ENCODE data around the gene DOCK3. TPM values are rescaled to one million over a fixed set of nuclear protein-coding genes. Genes with fewer than 3 reads are reported as not detected.
"Not testable (repeated sequence)": the region's sequence is repeated elsewhere in the genome, so short reads cannot be mapped to it uniquely, and the experiment has no call there.

Gene DOCK3
- total RNA-seq, 2 experiments from 2014 or later = 1.9 to 2.1 TPM

DNA sequence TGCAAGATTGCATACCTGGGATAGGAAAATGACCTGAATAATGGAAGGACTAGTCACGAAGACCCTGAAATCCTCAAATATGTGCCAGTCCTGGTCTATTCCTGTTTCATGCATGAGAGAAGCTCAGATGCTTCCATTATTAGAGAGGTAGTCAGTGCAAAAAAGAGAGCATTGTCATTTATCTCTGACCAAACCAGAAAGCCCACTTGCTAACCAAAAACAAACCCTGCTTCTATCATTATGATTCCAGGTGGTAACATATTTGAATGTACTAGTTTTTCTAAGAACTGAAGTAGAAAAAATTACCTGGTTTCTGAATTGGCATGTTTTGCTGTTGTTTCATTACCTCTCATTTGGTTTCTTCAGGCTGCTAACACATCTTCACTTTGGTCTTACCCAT lies 549.6 kb downstream of the DOCK3 start:
- Mint-ChIP-seq H3K4me1 (no peaks in the 10 kb centered on the region), H3K27me3 (no peaks in the 10 kb centered on the region), H3K27ac (no peak overlapping the region), H3K9me3 (no peaks in the 10 kb centered on the region), H3K4me3 (no peak overlapping the region), H3K36me3 (no peaks in the 10 kb centered on the region)
- DNase-seq = no peak

DNA sequence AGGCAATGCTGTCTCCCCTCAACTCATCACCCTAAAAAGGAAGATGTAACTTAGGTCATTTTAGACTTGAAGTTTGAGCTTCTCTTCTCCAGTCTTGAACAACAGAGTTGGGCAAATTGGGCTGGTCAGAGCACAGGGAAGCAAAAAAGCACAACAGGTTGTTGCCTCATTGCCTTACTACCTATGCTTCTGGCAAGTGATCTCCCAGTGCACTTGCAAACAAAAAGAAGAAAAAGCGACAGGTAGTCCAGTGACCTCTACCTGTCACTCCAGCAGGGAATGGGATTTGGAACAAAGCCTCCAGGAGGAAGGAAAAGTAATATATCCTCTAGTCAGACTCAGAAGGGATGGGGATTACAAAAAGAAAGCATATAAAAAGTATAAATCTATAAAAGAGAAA lies 550.1 kb downstream of the DOCK3 start:
- H3K9me3 Mint-ChIP-seq = no peaks in the 10 kb centered on the region
- DNase-seq = no peak
- no peak overlapping the region for H3K27ac Mint-ChIP-seq
- no peak overlapping the region for H3K4me3 Mint-ChIP-seq
- H3K27me3 Mint-ChIP-seq = no peaks in the 10 kb centered on the region
- no peaks in the 10 kb centered on the region for H3K4me1 Mint-ChIP-seq
- H3K36me3 Mint-ChIP-seq = no peaks in the 10 kb centered on the region

DNA sequence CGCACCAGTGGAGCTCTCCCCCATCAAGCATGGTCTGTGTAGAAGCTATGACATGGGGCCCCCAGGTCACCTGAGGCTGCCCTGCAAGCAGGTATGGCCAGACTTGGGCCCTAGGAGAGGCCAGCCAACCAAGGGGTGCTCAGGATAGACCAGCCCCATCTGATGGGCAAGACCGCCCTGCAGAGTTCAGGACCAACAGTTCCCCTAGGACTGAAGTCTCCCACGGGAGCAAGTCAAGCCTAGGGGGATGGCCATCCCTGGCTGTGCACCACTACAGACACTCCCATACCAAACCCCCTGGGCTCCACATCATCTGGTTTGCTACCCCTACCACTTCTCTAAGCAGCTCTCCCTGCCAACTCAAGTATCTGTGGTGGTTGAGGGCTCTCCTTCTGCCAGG lies 568.2 kb downstream of the DOCK3 start:
- Mint-ChIP-seq H3K27ac (no peak overlapping the region), H3K4me3 (no peak overlapping the region), H3K4me1 (no peaks in the 10 kb centered on the region), H3K36me3 (peaks cover 13% of the 10 kb centered on the region), H3K9me3 (peaks cover 5% of the 10 kb centered on the region), H3K27me3 (no peaks in the 10 kb centered on the region)
- no peak for DNase-seq

DNA sequence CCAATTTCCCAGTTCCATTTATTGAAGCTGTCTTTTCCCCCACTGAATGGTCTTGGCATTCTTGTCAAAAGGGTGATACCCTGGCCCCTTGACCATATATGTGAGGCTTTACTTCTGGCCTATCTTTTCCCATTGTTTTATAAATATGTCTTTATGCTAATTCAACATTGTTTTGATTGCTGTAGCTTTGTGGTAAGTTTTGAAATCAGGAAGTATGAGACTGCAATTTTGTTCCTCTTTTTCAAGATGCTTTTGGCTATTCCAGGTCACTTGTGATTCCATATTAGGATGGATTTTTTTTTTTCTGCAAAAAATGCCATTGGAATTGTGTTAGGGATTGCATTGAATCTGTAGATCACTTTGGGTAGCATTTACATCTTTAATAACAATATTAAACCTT lies 569.2 kb downstream of the DOCK3 start:
- H3K4me3 Mint-ChIP-seq = no peak overlapping the region
- DNase-seq = no peak
- H3K27ac Mint-ChIP-seq = no peak overlapping the region
- H3K27me3 Mint-ChIP-seq = no peaks in the 10 kb centered on the region
- peaks cover 2% of the 10 kb centered on the region for H3K9me3 Mint-ChIP-seq
- no peaks in the 10 kb centered on the region for H3K4me1 Mint-ChIP-seq
- H3K36me3 Mint-ChIP-seq = peaks cover 9% of the 10 kb centered on the region

DNA sequence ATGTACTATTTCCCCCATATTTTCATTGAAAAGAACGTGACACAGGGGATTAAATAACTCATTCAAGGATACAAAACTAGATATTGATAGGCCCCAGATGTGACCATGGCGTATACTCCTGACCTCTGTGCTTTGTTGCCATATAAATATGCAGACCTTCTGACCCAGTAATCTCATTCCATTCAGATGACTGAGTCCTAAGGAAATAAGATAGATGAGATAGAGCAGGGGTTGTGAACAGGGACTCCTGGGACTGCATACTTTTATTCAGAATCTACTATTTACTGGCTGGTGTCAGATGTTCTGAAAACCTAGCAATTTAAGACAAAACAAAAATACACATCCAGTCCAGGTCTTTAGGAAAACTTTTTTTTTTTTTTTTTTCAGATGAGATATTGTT lies 571.1 kb downstream of the DOCK3 start:
- peaks cover 4% of the 10 kb centered on the region for H3K36me3 Mint-ChIP-seq
- no peaks in the 10 kb centered on the region for H3K9me3 Mint-ChIP-seq
- DNase-seq = no peak
- no peak overlapping the region for H3K4me3 Mint-ChIP-seq
- H3K27me3 Mint-ChIP-seq = no peaks in the 10 kb centered on the region
- no peak overlapping the region for H3K27ac Mint-ChIP-seq
- no peaks in the 10 kb centered on the region for H3K4me1 Mint-ChIP-seq

DNA sequence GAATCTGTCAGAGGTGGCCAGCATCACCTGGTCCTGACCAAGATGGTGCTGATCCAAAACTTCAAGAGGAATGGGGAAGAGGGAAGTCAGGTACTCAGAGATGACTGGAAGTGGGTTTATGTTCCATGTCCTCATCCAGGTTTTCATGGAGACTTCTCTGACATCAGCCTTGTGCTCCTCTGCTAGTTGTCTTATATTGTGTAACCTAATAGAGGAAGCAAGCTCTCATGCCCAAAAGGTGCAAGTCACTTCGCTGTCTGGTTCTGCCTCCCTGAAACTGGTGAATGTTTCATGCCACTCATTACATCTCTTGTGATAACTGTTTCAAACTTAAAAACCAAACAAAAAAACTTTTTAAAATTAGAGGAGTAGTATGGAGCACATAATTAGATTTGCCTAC lies 583.1 kb downstream of the DOCK3 start:
- Mint-ChIP-seq H3K36me3 (peaks cover 10% of the 10 kb centered on the region), H3K4me1 (no peaks in the 10 kb centered on the region), H3K27me3 (no peaks in the 10 kb centered on the region), H3K4me3 (no peak overlapping the region), H3K27ac (no peak overlapping the region), H3K9me3 (peaks cover 14% of the 10 kb centered on the region)
- no peak for DNase-seq

DNA sequence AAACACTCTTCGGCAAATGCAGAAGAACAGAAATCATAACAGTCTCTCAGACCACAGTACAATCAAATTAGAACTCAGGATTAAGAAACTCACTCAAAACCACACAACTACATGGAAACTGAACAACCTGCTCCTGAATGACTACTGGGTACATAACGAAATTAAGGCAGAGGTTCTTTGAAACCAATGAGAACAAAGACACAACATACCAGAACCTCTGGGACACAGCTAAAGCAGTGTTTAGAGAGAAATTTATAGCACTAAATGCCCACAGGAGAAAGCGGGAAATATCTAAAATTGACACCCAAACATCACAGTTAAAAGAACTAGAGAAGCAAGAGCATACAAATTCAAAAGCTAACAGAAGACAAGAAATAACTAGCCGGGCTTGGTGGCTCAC lies 589.4 kb downstream of the DOCK3 start:
- H3K36me3 Mint-ChIP-seq = peaks cover 12% of the 10 kb centered on the region
- H3K4me3 Mint-ChIP-seq, H3K9me3 Mint-ChIP-seq: not testable (repeated sequence)

DNA sequence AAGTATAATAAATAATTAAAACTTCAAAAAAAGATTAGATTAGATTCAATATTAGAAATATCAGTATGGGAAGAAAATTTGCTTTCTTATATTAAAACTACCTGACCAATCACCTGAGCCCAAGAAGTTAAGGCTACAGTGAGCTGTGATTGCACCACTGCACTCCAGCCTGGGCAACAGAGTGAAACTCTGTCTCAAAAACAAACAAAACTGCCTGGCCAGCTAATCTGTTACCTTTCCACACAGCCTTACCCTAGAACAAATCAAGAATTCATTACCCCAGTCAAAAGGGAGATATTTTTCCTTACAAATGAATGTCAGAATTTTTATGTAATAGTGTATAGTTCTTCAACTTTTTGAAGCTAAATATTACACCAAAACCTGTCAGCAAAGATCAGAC lies 593.4 kb downstream of the DOCK3 start:
- peaks cover 15% of the 10 kb centered on the region for H3K4me1 Mint-ChIP-seq
- H3K36me3 Mint-ChIP-seq = peaks cover 9% of the 10 kb centered on the region
- no peaks in the 10 kb centered on the region for H3K27me3 Mint-ChIP-seq
- no peak for DNase-seq
- H3K4me3 Mint-ChIP-seq = no peak overlapping the region
- H3K27ac Mint-ChIP-seq = no peak overlapping the region
- H3K9me3 Mint-ChIP-seq = peaks cover 7% of the 10 kb centered on the region

More for the DNA sequence above, 589.4 kb downstream of the DOCK3 start:
- H3K27me3 Mint-ChIP-seq, H3K4me1 Mint-ChIP-seq, H3K27ac Mint-ChIP-seq, DNase-seq: not testable (repeated sequence)

DNA sequence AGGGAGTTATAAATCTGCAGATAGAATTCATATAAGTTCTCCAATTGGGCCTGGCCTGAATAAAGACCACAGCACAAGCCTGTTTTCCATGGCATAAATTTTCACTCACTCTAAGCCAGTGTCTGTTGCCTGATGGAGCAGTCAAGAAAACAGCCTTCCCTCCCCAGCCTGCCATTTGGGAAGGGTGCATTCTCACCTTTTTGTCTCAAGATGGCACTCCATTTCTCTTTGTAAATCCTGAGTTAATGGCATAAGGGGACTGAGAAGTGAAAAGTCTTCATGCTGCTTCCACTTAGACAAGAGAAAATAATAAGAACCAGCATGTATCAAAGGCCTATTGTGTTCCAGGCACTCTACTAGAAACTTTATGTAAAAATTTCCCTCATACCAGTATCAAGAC lies 594.7 kb downstream of the DOCK3 start:
- H3K9me3 Mint-ChIP-seq = peaks cover 7% of the 10 kb centered on the region
- H3K27me3 Mint-ChIP-seq = no peaks in the 10 kb centered on the region
- no peak overlapping the region for H3K27ac Mint-ChIP-seq
- peaks cover 7% of the 10 kb centered on the region for H3K36me3 Mint-ChIP-seq
- DNase-seq = no peak
- H3K4me3 Mint-ChIP-seq = no peak overlapping the region
- peaks cover 16% of the 10 kb centered on the region for H3K4me1 Mint-ChIP-seq

DNA sequence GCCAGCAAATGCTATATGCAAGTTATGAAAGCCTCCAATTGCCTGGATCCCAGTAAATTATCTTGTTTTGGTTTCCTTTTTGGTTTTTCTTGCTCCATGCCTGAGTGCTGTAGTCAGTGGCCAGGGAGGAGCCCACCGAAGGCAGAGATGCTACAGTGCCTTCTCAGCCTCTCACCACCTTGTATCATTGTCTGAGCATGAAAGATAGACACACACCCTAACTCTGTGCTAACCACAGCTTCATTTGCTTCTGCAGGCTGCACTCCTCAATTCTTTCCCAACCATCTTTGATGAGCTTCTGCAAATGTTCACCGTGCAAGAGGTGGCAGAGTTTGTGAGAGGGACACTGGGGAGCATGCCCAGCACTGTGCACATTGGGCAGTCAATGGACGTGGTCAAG lies 595.8 kb downstream of the DOCK3 start:
- H3K27ac Mint-ChIP-seq = peak overlapping the region; percentile 88
- H3K4me1 Mint-ChIP-seq = peaks cover 22% of the 10 kb centered on the region
- peaks cover 7% of the 10 kb centered on the region for H3K9me3 Mint-ChIP-seq
- no peak for DNase-seq
- peaks cover 7% of the 10 kb centered on the region for H3K36me3 Mint-ChIP-seq
- no peaks in the 10 kb centered on the region for H3K27me3 Mint-ChIP-seq
- no peak overlapping the region for H3K4me3 Mint-ChIP-seq

DNA sequence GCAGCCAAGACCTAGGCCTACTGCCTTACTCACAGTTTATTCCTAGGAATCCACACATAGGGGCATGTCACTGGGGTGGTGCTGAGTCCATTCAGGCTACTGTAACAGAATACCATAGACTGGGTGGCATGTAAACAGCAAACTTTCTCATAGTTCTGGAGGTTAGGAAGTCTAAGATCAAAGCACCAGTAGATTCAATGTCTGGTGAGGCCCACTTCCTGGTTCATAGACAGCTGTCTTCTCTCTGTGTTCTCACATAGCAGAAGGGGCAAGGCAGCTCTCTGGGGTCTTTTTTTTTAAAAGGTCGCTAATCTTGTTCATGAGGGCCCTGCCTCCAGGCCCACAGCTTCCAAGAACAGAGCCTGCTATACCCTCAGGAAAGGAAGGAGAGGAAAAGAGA lies 596.4 kb downstream of the DOCK3 start:
- Mint-ChIP-seq H3K4me3 (no peak overlapping the region), H3K27me3 (no peaks in the 10 kb centered on the region), H3K36me3 (peaks cover 7% of the 10 kb centered on the region), H3K4me1 (peaks cover 24% of the 10 kb centered on the region), H3K9me3 (peaks cover 4% of the 10 kb centered on the region), H3K27ac (peak overlapping the region; percentile 88)
- no peak for DNase-seq

DNA sequence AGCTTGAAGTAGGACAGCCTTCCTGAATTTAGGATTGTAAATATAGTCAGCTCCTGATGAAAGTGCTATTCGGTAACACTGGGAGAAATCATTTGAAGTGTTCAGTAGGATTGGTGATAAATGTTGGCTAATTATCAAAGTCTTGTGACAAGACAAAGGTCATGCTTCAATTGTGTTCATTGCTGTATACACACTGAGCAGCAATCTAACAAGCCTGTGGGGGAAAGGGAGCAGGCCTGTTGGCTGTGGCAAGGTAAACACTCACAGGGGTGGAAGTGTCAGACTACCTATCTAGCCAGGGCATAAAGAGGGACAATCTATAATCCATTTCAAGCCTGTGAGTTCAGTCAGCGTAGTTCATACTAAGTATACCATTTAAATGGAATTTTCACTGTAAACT lies 599.3 kb downstream of the DOCK3 start:
- H3K36me3 Mint-ChIP-seq = peaks cover 3% of the 10 kb centered on the region
- no peak overlapping the region for H3K27ac Mint-ChIP-seq
- H3K27me3 Mint-ChIP-seq = no peaks in the 10 kb centered on the region
- DNase-seq = no peak
- H3K4me1 Mint-ChIP-seq = peaks cover 22% of the 10 kb centered on the region
- no peaks in the 10 kb centered on the region for H3K9me3 Mint-ChIP-seq
- H3K4me3 Mint-ChIP-seq = no peak overlapping the region

DNA sequence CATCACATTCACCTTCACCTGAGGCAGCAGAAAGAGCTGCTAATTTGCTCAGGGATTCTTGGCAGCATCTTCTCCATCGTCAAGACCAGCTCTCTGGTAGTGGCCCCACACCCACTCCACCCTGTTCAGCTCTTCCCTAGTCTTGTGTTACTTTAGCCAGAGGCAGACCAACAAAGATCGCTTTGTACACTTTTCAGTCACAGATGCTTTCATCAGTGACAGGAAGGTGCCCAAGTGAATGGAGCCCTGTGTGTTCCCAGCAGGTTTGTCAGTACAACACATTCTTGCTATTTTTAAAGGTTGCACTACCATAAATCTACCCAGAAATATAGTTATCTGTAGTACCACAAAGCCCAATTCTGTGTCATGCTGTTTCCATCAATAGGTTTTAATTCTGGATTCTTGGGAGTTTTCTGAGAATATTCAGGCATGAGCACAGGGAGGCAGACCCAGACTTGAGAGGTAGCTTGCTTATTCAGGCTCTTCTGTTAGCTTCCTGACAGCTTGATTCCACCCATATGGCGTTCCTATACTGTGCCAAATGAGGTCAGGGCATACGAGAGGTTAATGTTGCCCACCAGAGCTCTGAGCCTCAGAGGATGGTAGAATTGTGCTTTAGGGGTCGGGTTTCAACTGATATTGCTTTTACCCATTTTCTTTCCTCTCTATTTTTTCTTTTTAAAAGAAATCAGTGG lies 600.5 kb downstream of the DOCK3 start:
- DNase-seq = no peak
- H3K27me3 Mint-ChIP-seq = no peaks in the 10 kb centered on the region
- no peak overlapping the region for H3K27ac Mint-ChIP-seq

DNA sequence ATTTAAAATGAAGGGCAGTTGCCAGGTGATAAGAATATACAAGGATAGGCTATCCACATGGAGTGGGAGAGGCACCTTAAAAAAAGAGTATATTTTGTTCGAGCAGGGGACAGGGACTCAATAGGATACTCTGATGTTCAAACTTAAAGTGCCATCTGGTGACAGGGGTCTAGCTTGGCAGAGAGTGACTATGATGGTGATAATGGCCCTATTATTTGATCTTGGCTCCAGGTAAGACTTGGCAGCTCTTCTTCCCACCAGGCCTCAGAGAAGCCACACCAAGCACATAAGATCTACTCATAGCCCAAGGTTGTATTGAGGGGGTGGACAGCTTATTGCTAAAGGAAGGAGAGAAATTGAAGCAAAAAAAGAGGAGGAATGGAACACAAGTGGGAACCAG lies 601.3 kb downstream of the DOCK3 start:
- Mint-ChIP-seq H3K27ac (no peak overlapping the region), H3K36me3 (no peaks in the 10 kb centered on the region), H3K9me3 (no peaks in the 10 kb centered on the region), H3K4me3 (no peak overlapping the region), H3K4me1 (peaks cover 12% of the 10 kb centered on the region), H3K27me3 (no peaks in the 10 kb centered on the region)
- DNase-seq = no peak

More for the DNA sequence above, 600.5 kb downstream of the DOCK3 start:
- peaks cover 20% of the 10 kb centered on the region for H3K4me1 Mint-ChIP-seq
- H3K36me3 Mint-ChIP-seq = peaks cover 3% of the 10 kb centered on the region
- H3K4me3 Mint-ChIP-seq = no peak overlapping the region
- no peaks in the 10 kb centered on the region for H3K9me3 Mint-ChIP-seq

DNA sequence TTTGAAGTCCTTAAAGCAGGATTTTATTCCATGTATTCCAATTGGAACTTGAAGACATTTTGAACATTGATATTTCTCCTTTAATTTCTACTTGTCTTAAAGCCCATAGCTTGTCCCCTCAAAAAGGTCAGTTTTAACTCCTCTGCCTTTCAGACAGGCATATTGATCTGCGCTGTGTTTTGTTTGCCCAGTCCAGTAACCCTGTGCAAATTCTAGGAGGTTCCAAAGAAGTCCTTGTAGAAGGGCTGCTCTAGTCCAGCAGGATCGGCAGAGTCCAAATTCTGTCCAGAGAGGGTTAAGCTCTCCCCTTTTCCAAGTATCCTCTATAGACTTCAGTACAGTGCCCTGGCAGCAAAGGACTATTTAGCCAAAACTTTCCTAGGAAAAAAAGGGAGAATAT lies 604.7 kb downstream of the DOCK3 start:
- Mint-ChIP-seq H3K36me3 (peaks cover 4% of the 10 kb centered on the region), H3K27ac (no peak overlapping the region), H3K9me3 (no peaks in the 10 kb centered on the region), H3K4me1 (peaks cover 8% of the 10 kb centered on the region), H3K27me3 (no peaks in the 10 kb centered on the region), H3K4me3 (no peak overlapping the region)
- no peak for DNase-seq

DNA sequence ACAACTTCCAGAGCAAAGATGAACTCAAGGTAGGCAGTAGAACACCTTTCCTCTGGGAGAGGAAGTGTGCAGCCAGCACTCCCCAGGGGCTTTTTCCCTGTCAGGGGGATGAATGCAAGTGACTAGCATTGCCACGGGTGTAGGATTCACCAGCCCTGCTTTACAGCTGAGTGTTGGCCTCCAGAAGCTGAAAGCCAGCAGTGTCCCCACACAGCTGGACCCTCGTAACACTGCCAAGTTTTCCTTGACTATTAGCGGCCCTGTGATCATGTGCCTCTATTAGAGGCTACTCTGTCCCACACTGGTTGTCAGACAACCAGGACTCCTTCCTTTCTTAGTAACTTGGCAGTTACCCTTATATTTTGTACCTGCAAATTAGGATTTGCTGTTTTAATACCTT lies 605.4 kb downstream of the DOCK3 start:
- H3K27ac Mint-ChIP-seq = no peak overlapping the region
- peaks cover 2% of the 10 kb centered on the region for H3K9me3 Mint-ChIP-seq
- peaks cover 7% of the 10 kb centered on the region for H3K36me3 Mint-ChIP-seq
- H3K4me1 Mint-ChIP-seq = peaks cover 2% of the 10 kb centered on the region
- H3K4me3 Mint-ChIP-seq = no peak overlapping the region
- no peaks in the 10 kb centered on the region for H3K27me3 Mint-ChIP-seq
- no peak for DNase-seq
